Measurements from ENCODE around the gene SMIM3.
"Not testable (repeated sequence)": the region's sequence is repeated elsewhere in the genome, so short reads cannot be mapped to it uniquely, and the experiment has no call there.

Gene SMIM3, protein sequence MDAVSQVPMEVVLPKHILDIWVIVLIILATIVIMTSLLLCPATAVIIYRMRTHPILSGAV

DNA sequence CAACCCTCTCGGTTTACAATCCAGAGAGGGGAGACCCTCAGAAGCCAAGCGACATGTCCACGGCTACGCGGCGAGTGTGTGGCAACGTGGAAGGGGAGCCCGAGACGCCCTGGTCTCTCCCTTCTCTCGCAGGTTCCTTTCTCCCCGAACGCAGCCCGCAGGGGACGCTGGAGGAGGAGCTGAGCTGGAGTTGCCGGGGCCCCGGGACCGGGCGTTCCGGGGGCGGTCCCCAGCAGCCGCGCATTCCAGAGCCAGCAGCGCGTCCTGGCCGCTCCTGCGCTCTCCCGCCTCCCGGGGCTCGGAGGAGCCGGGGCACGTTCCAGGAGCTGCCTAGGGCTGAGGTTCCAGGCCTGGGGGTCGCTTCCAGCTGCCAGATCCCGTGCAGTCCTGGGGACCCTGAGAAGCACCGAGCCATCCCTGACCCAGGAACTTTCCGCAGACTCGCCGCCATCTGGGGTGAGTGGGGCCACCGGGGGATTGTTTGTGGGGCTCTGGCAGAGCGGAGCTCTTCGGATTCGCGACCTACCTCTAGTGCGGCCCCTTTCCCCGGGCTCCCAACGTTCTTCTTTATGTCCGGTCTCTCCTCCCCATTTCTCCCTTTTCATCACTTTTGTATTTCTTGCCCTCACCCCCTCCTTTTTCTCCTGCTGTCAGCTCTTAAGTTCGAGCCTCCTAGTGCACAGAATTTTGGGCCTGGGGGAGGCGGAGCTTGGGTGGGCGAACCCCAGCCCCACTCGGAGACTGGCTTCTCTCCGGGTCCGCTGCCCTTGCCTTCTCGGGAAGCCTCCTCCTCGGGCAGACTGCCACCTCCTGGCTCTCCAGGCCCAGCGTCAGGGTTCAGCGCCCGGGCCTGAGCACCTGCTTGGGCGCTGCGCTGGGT is at the start of gene SMIM3:
TSS of gene SMIM3 (plus strand) at position 241 of the 880 bp plus-strand sequence. CDS start 16,684 bp downstream, outside the sequence.
- peak; percentile 80 for DNase-seq

DNA sequence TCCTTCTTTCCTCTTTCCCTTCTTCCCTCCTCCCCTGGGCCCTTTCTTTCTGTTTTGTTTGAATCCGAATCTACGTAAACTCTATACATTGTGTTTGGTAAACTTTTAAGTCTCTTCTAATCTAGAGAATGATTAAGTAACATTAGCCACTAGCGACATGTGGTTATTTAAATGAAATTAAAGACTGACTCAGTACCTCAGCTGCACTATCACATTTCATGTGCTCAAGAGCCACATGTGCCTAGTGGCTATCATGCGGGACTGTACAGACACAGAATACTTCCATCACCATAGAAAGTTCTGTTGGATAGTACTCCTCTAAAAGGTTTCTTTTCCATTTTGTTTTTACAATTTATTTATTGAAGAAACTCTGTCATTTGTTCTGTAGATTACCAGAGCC is 48.7 kb upstream of the SMIM3 start:
- no peak for DNase-seq

DNA sequence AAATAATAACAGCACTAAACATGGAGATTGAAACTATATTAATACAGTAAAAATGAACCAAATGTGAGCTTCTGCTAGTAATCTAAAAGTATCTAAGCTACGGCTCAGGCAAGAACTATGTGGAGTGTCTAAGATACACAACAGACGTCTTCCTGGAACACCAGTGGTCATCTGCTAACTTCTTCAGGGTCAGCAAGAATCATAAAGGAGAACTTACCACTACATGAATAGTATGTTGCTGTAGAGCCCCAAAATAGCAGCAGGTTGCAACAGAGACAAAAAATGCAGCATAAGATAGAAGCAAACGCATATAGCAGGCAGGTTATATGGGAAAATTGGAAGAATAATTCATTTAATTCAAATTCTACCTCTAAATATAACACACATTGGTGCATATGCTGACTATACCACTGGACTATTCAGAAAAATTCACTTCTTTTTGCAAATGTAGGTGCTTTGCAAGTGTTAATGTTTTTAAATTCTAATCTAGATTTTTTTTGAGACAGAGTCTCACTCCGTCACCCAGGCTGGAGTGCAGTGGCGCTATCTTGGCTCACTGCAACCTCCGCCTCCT is 46.8 kb upstream of the SMIM3 start:
- no peak for DNase-seq

DNA sequence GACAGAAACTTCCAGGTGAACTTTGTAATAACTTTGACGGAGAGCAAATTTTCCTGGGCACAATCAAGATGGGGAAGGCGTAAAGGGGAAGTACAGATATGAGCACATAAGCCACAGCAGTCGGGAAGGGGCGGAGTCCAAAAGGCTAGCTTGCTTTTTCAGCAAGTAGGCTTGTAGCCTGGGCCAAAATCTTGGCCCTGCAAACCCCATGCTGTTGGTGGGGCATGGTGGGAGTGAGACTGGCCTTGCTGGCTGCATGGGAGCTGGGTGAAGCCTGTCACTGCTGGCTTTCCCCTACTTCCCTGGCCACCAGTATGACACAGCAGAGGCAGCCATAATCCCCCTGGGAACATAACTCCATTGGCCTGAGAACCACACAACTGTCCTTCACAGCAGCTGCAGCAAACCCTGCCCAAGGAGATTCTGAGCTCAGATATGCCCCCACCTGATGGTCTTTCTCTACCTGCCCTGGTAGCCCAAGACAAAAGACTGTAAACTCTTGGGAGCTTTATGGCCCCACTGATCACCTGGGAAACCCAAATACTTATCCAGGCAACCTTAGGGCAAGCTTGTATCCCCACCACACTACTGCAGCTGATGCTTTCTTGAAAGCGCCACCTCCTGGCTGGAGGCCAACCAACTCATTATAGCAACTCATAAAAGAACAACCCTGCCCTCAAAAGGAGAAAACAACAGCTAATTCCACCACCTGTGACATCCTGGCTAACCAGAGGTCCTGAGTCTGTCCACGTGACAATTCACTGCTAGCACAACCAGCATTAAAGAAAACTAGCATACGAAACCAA is 43.8 kb upstream of the SMIM3 start:
- DNase-seq, result peak; percentile 46

DNA sequence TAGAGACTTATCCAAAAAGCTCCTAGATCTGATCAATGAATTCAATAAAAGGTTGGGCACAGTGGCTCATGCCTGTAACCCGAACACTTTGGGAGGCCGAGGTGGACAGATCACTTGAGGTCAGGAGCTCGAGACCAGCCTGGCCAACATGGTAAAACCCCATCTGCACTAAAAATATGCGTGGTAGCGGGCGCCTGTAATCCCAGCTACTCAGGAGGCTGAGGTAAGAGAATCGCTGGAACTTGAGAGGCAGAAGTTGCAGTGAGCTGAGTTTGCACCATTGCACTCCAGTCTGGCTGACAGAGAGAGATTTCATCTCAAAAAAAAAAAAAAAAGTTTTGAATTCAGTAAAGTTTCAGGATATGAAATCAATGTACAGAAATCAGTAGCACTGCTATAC is 39.7 kb upstream of the SMIM3 start:
- DNase-seq, result no peak

DNA sequence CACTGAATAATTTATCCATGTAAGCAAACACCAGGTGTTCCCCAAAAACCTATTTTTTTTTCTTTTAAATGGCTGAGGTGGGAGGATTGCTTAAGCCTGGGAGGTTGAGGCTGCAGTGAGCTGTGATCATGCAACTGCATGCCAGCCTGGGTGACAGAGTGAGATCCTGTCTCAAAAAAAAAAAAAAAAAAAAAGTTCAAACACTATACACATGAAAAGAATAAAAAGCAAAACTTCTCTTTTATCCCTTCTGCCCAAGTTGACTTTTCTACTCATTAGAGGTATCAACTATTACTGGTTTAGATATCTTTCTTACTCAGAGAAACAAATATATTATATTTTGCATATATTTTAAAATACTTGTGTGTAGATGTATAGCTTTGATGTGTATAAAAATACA is 37.6 kb upstream of the SMIM3 start:
- DNase-seq, result no peak

DNA sequence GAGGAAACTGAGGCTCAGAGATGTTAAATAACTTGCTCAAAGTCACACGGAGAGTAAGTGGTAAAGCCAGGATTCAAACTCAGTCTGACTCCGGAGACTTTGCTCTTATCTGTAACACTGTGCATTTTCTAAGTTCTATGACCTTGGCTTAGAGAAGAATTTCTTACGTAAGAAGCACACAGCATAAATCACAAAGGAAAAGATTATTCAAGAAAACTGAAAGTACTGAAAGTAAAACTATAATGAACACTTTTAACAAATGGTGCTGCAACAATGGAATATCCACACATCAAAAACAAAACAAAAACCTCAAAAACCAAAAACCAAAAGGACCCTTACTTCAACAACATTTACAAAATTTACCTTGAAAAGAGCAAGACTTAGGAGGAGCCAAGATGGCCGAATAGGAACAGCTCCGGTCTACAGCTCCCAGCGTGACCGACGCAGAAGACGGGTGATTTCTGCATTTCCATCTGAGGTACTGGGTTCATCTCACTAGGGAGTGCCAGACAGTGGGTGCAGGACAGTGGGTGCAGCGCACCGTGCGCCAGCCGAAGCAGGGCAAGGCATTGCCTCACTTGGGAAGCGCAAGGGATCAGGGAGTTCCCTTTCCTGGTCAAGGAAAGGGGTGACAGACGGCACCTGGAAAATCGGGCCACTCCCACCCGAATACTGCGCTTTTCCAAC is 36.0 kb upstream of the SMIM3 start:
- not testable (repeated sequence) for DNase-seq

DNA sequence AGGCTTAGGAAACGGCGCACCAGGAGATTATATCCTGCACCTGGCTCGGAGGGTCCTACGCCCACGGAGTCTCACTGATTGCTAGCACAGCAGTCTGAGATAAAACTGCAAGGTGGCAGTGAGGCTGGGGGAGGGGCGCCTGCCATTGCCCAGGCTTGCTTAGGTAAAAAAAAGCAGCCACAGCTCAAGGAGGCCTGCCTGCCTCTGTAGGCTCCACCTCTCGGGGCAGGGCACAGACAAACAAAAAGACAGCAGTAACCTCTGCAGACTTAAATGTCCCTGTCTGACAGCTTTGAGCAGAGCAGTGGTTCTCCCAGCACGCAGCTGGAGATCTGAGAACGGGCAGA is 35.4 kb upstream of the SMIM3 start:
- DNase-seq, result not testable (repeated sequence)

DNA sequence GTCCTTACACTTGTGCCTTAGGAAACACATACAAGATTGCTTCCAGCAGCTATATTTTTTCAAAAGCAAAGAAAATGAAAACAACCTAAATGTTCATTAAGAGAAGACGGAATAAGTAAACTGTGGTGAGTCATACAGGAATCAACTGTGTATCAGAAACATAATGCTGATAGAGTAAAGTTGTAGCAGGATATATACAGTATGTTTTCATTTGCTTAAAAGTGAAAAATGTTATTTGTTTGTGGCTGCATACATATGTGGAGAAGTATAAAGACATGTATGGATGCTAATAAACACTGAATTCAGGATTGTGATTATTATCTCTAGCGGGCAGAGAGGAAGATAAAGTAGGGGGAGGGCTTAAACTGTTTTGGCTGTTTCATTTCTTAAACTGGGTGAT is 28.1 kb upstream of the SMIM3 start:
- DNase-seq, result no peak

DNA sequence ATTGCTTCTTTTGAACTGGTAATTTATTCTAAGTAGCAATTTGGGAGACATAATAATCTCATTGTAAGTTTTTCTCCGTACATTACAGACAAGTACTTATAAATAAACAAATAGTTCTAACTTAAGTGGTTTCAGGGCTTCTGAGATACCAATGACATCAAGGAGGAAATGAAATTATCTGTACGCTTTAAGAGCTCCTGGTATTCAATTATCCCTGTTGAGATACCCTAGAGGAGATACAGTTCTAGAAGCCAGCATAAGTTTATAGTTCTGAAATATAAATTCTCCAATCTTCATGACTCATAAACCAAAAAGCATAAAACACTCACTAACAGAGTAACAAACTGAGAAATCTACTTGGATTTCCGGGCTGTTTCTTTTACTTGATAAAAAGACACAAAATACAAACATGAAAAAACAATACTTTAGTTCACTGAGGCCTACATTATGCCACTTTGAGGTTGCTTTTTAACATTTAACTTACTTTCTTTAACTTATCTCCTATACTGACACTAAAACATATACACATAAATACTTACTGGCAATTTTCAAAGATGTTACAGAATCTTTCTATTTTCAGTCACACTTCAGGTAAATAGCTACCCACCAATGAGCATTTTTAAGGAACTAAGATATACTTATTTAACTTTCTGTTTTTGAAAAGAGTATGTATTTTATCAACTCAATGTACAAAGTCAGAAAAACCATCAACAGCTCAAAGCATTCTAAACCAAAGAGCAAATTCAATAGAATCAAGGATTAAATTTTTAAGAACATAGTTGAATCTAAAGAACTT is 27.3 kb upstream of the SMIM3 start:
- no peak for DNase-seq

DNA sequence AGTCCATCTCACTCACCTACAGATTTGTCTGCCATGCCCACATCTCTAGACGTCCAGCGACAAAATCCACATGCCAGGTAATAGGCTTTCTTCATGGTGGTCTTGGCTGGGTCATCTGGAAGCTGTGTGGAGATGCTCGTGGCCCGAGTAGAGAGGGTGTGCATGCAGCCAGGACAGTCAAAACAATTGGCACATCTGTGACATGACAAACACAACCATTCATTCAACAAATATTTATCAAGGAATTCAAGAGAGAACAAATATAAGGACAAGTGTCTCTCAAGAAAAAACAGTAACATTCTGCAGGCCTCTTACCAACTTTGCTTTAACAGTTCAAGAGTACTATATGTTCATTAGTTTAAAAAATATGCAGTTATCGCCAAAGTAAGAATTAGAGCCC is 25.1 kb upstream of the SMIM3 start:
- no peak for DNase-seq

DNA sequence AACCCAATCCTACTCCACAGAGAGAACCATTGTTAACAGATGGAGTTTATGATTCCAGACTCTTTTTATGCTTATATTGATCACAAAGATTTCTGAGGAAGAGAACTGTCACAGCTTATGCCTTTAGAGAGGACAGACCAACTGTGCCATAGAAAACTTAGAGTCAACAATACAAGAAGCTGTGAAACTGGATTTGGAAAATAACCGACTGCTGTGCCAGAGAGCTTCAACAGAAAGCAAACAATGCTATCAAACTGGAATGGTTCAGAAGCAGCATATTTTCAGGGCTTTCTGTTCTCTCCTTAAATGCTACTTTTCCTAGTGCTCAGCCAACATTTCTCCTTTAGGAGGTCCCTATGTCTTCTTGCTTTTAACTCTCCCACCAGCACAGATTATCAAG is 24.7 kb upstream of the SMIM3 start:
- DNase-seq, result no peak

DNA sequence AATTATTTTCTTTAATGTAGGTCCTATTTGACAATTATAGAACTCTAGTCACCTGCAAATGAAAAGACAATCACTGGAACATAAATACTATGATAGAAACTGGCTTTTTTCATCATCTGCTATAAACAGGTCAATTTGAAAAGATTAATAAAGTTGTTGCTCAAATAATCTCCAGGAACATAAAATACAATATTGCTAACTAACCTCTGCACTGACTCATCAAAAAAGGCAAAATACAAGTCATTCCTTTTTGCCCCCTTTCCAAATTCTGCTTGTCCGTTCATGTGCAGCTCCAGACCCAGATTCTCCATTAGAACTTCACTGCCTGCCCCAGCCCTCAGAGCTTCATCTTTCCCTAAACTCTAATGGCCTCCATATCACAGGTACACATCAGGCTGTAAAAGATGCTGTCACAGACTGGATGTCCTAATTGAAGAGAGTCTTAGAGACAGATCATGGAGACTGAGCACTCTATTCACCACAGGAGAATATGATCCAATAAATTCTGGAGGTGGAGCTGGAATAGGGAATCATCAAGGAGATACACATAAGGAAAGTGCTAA is 21.4 kb upstream of the SMIM3 start:
- DNase-seq, result no peak

DNA sequence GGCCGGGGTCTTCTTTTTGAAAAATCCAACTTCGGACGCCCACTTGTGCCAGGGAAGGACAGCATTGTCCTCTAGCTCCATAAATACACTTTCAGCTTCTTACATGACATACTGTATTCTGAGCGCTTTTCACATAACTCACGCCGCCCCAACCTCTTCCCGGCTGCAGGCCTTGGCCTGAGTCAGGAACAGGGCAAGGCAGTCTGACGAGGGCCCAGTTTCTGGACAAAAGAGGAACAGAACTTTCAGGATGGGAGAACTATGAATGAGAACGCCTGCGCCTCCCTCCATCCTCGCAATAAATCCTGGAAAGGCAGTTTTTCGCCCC is 20.4 kb upstream of the SMIM3 start:
- no peak for DNase-seq

DNA sequence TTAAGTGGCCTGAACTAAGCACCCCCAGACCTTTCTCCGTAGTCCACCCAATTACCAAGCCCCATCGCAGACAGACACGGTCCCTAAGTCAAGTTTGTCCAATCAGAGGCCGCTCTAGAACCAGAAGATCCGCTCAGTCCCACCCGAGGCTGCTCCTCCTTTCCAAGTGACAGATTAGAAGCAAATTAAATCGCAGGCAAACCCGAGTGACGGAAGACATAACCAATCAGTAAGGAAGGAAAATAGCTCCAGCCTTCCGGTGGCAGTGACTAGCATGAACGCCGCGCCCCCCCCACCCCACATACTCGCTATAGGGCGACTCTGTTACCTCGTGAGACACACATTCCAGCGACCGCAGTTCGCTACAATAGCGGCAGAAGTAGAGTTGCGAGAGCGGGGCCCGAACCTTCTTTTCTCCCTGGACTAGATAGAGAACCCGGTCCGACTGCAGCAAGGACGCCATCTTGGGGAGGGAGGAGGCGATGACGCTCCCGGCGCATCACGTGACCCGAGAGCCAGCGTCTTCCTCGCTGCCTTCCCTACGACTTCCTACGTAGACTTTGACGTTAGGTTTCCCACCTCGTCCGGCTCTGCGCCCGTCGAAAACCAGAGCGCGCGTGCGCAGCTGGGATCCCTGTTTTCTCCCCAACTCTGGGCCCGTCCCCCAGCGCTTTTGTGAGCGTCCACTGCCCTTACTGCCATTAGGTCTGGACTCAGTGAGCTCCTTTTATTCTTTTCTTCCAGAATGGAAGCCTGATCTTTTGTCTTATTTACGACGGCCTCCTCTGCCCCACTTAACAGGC is 19.8 kb upstream of the SMIM3 start, which contains the start of gene DCTN4:
TSS of gene DCTN4 (minus strand) at position 487 of the 803 bp plus-strand sequence. CDS start at position 463, 24 bp downstream.
- peak; percentile 95 for DNase-seq

DNA sequence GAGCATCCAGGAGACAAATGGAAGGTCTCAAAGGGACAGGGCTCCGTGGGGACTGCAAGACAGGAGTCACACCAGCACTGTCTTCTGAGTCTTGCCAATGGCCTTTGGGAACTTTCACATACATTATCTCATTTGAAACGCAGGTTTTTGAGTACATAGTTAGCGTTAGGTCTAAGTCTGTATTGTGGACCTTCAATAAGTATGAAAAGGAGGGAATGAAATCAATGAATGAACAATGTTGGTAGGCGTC is 19.3 kb upstream of the SMIM3 start:
- DNase-seq, result no peak

DNA sequence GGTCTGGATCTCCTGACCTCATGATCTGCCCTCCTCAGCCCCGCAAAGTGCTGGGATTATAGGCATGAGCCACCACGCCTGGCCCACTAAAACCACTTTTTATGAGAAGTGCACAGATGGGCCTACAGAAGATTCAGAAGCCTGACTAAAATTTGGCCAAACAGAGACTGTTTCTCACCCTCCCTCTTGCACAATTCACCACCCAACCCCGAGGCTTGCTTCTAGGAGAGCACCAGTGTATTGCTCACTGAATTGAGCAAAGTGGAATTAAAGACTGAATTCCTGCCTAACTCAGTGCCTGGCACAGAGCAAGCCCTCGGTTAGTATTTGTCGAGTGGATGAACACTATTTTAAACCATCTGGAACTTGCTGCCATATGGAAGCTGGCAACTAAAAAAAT is 16.3 kb upstream of the SMIM3 start:
- no peak for DNase-seq

DNA sequence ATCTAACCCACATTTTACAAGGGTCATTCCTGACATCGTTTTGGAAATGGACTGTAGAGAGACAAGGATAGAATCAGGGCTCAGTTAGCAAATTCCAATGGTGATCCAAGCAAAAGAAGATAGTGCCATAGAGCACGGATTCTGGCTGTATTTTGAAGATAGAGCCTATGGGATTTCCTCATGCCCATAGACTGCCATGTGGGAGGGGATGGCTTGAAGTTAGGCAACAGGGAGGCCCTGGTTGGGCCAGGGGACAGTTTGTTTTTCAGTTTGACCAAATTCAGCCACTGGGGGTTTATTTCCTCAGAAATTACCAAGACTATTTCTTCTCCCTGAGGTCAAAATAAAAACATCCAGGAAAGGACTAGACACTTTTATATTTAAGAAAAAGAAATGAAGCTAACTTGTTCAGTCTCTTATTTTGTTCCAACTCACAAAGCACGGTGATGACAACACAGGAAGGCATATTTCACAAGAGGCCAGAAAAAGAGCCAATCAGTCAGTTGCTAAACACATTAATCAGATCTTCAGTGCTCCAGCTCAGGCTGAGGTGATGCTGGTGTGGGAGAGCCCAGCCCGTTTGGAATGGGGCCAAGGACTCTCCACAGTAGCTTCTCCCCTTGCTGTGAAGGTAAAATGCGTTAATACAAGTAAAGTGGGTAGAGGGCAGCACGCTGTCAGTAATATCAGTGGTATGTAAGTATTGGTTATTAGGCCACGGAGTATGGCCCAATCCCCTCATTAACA is 15.4 kb upstream of the SMIM3 start:
- no peak for DNase-seq

DNA sequence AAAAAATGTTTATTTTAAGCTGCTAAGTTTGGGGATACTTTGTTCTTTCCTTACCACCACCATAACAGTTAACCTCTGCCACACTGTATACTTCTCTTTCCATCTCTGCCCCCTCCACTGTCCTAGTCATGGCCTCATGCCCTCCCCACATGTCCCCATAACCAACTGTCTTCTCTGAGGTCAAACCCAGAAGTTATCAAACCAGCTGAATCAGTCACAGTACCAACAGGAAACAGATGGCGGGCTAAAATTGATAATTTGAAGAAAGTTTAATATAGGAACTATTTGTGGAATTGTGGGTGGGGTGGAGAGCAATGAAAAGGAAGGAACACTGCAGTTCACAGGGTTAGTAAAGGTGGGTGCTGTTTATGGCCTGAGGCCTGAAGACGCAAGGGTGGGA is 14.0 kb upstream of the SMIM3 start:
- DNase-seq, result no peak

DNA sequence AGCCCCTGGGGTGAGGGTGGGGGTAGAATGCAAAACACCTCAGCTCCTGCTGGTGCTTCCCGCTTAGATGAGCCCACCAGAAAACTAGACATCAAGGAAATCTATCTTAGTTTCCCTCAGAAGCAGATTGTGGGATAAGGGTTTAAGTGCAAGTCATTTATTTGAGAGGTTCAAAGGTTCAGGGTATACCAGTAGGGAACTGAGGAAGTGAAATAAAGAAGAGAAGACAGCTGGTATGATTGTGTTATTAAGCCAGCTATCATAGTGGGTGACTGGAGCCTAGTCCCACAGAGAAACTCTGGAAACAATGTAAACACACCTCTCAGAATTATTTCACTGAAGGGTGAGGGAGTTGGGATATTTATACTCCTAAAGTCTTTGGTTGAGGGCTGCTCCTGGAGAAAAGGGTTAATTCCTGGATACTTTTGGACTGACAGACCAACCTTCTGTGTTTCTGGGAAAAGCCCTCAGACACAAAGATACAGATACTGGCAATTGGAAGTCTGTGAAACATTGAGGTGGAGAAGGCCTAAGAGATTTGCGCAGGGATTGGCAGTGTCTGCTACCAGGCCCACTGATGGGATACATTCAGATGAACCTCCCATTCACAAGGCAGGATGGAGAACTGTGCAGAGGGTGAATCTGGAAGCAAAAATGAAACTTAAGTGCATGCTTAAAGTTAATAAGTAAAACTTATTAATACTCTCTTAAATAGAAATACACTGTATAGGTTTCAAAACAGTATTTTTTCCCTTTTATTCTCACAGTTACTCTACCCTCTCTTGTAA is 13.4 kb upstream of the SMIM3 start:
- DNase-seq, result no peak
